Testis (tissue), 2 donors: ENCODE data around the gene LIMS2.

Source experiments
- POLR2A ChIP-seq: fragments of 450-650 bp; IDR thresholded peaks from one replicate; pipeline ENCODE4 v1.6.1; 2017; ENCODE audit warnings: antibody characterized with exemption, mild to moderate bottlenecking, moderate library complexity
- TF ChIP-seq, protein P1 (sequence below), 3 experiments: fragments of 450-650 bp in 2 of 3; fragments of 200-600 bp in 1 of 3; sonication (generic) in 1 of 3; IDR thresholded peaks; one replicate each; pipeline ENCODE4 v1.5.1; 2016 to 2019; ENCODE audit warnings: antibody characterized with exemption in 3 of 3, mild to moderate bottlenecking in 2 of 3, moderate library complexity in 1 of 3

DNA sequence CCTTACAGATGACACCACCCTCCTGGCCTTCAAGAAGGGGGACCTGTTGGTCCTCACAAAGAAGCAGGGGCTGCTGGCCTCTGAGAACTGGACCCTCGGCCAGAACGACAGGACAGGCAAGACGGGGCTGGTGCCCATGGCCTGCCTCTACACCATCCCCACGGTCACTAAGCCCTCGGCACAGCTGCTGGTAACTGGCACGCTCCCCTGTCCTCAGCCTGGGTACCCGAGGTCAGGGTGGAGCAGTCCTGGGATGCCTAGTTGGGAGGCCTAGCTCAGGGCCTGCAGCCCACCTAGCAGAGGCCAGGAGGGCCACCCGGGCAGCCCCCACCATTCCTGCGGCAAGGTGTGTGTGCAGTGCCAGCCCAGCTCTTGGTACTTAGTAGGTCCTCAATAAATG lies 45.7 kb downstream of the LIMS2 start:
- TF ChIP-seq, protein P1, sequence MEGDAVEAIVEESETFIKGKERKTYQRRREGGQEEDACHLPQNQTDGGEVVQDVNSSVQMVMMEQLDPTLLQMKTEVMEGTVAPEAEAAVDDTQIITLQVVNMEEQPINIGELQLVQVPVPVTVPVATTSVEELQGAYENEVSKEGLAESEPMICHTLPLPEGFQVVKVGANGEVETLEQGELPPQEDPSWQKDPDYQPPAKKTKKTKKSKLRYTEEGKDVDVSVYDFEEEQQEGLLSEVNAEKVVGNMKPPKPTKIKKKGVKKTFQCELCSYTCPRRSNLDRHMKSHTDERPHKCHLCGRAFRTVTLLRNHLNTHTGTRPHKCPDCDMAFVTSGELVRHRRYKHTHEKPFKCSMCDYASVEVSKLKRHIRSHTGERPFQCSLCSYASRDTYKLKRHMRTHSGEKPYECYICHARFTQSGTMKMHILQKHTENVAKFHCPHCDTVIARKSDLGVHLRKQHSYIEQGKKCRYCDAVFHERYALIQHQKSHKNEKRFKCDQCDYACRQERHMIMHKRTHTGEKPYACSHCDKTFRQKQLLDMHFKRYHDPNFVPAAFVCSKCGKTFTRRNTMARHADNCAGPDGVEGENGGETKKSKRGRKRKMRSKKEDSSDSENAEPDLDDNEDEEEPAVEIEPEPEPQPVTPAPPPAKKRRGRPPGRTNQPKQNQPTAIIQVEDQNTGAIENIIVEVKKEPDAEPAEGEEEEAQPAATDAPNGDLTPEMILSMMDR (IDR thresholded peaks at IDR 0.05) = no peak
- no peak for TF ChIP-seq POLR2A
